Astrocyte of the cerebellum (primary cell): ENCODE data around the gene ZNF521.

Experiments
- DNase-seq: peaks from one replicate; pipeline ENCODE4 v3.0.0-alpha.2; 2011; ENCODE audit warnings: low read depth
- H3K4me3 ChIP-seq: 2 replicates; pipeline ENCODE4 v1.5.1; 2011; ENCODE audit warnings: mild to moderate bottlenecking, low read depth, low read length, moderate library complexity
- in situ Hi-C: cut with HindIII; loops from 2 replicates; pipeline ENCODE4 v1.10.0; 2017; ENCODE audit warnings: low sequenced_read_pairs
- TF ChIP-seq, protein P1 (sequence below): IDR thresholded peaks from 2 replicates; pipeline ENCODE4 v1.5.1; 2012; ENCODE audit warnings: low read length, low read depth, moderate library complexity, mild to moderate bottlenecking; ENCODE audit errors: missing control alignments

The ZNF521 gene

DNA sequence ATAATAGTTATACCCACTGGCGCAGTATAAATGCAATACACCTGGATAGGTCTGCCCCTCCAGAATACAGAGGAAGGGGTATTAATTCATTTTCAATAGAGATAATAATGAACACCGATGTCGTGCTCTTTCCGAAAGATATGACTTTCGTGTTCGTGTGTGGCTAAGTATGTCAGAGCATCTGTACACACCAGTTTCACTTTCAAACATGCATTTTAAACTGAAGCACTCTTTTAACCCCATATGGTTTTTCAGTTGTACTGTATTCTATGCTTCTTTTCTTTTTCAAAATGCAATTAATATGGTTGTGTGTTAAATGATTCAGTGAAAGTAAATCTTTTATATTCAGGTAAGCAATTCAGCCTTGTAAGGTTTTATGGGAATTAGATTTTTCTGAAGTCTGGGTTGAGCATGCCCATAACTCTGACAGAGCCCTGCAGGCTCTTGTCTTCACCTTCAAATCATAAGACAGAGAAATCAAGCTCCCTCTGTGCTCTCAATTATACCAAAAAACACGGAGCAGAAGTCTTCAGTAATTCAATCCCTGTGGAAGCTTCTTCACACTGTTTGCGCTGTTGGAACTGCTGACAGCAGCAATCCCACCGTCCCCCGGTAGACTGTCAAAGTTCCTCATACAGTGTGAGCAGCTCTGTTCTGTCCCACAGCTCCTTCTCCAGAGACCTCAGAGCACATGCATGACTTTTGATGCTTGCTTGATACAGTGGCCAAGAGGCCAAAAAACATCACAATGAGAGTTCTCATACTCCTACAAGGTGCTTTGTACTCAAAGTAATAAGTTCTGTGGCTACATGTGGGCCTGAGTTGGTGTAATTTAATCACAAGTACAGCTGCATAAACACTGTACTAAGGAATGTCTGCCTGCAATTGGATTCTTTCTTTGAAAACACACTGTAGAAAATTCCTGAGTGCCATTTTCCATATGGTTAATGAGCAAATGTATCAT lies 186.8 kb downstream of the ZNF521 start:
- in situ Hi-C loops: no loop called here
- TF ChIP-seq, protein P1, sequence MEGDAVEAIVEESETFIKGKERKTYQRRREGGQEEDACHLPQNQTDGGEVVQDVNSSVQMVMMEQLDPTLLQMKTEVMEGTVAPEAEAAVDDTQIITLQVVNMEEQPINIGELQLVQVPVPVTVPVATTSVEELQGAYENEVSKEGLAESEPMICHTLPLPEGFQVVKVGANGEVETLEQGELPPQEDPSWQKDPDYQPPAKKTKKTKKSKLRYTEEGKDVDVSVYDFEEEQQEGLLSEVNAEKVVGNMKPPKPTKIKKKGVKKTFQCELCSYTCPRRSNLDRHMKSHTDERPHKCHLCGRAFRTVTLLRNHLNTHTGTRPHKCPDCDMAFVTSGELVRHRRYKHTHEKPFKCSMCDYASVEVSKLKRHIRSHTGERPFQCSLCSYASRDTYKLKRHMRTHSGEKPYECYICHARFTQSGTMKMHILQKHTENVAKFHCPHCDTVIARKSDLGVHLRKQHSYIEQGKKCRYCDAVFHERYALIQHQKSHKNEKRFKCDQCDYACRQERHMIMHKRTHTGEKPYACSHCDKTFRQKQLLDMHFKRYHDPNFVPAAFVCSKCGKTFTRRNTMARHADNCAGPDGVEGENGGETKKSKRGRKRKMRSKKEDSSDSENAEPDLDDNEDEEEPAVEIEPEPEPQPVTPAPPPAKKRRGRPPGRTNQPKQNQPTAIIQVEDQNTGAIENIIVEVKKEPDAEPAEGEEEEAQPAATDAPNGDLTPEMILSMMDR: no peak
- no peak for DNase-seq
- no peak overlapping the region for H3K4me3 ChIP-seq

DNA sequence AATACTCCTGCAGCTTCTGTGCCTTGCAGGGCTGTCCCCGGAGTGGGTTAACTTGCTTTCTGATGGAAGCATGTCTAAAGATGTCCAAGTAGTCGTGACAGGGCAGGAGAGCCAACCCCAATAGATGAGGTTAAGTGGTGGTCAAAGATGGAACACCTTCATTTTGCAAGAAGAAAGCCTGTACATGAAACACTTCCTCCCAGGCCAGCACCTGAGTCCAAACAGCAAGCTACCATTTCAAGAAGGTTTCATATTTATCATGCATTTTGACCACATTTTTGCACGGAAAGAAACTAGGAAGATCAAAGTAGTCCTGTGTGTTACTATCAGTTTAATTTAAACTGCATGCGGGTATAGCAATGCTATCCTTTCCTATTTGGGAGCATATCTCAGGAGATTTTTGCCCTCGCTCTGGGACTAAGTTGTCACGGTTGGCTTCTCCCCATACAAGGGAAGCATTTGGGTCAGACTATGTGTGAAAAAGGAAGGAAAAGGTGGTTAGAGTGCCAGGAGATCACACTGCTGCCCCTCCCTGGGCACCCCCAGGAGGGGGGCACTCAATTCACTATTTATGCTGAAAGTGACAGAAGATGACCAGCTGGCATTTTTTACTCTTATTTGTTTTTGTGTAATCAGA lies 187.6 kb downstream of the ZNF521 start:
- H3K4me3 ChIP-seq: no peak overlapping the region
- in situ Hi-C loops: no loop called here
- TF ChIP-seq, protein P1: no peak
- no peak for DNase-seq

DNA sequence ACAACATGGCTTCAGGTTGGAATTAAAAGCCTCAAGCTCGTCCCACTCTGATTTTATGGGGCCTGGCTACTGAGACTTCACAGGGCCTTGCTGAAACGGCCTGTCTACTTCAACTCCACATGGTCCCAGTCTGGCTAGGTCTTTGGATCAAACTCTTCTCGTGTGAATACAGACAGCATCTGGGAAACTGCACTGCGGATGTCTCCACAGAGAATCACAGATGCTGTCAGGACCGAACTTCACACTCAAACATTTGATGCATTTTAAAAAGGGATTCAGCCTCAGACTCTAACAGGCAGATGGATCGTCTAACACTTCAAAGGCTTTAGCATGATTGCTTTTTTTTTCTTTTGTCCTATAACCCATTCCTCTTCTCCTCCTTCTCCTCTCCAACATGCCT lies 198.5 kb downstream of the ZNF521 start:
- in situ Hi-C loops: no loop called here
- no peak for DNase-seq
- TF ChIP-seq, protein P1: no peak
- no peak overlapping the region for H3K4me3 ChIP-seq

DNA sequence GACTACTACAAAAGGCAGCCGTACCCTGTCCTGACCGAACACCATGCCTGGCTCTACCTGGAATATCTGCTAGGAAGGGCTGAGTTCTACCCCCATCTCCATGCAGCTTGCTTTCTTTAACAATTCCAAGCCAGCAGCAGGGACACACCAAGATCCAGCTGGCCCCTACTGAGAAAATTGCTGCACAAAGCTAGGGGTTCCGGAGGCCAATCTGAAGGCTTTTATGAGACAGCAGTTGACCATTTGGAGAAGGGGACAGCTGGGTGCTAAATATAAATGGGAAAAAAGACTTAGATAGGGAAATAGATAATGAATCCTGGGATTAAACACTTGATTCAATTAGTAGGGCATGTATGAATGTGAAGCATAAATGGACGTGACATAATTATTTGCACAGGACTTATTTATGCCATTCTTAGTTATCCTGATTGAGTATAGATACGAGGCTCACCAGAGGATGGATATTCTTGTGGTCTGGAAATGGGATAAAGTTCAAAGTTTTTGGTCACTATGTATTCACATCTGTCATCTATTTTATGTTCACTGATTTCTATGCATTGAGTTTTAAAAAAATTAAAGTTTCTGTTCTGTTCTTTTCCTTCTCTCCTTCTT lies 204.0 kb downstream of the ZNF521 start:
- in situ Hi-C loops: no loop called here
- H3K4me3 ChIP-seq: no peak overlapping the region
- DNase-seq: no peak
- TF ChIP-seq, protein P1: no peak

DNA sequence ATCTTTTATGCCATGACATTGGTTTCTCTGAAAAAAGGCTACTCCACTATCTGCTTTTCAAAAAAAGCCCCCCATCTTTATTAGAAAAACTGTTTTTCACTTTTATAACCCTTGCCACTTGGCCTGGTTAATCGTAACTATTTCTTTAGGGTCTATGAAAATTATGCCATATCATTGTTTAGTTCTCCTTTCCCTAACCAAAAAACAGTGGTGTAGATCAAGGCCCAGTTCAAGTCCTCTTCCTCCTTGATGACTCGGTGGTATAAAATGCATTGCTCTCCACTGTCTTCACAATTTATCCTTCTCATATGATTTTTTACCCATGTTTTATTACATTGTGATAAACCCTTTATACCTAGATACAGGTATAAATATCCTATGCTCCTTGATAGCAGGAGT lies 205.5 kb downstream of the ZNF521 start:
- in situ Hi-C loops: no loop called here
- no peak for DNase-seq
- no peak overlapping the region for H3K4me3 ChIP-seq
- TF ChIP-seq, protein P1: no peak

DNA sequence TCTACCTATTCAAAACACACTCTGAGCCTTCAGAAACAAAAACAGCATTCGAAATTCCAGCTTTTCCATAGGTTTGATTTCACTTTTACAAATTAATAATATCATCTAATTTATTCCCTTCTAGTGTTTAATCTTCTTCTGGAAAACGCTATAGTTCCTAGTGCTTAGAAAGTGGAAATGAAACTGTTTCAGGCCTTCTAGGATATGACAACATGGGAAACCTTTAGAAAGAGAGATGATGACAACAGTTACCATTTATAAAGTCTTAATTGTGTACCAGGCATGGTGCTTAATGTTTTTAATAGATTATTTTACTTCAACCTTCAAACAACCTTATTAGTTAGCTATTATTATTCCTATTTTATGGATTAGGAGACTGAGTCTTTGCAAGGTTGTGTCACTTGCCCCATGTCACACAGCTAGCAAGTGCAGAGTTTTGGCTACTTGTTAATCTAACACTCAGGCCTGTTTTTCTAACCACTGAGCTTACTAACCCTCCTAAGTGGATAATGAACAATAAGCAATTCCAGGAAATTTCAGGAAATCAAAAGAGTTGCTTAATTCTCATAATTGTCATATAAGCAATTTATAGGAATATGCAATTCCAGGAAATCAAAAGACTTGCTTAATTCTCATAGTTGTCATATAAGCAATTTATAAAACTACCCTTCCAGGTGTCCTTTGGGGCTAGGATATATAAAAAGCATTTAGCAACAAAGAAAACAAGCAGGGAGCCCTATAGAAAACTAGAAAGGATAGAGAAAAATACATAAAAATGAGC lies 206.0 kb downstream of the ZNF521 start:
- DNase-seq: no peak
- H3K4me3 ChIP-seq: no peak overlapping the region
- in situ Hi-C loops: no loop called here
- TF ChIP-seq, protein P1: no peak
